ENCODE data around the gene ZNF574. TPM values are rescaled to one million over a fixed set of nuclear protein-coding genes. Genes with fewer than 3 reads are reported as not detected.

Gene ZNF574
- total and polyA plus RNA-seq, 2 of the 8 experiments (the other 6 are each of a cell fraction or from before 2014, with no cell fraction given): 27.0 to 38.8 TPM

DNA sequence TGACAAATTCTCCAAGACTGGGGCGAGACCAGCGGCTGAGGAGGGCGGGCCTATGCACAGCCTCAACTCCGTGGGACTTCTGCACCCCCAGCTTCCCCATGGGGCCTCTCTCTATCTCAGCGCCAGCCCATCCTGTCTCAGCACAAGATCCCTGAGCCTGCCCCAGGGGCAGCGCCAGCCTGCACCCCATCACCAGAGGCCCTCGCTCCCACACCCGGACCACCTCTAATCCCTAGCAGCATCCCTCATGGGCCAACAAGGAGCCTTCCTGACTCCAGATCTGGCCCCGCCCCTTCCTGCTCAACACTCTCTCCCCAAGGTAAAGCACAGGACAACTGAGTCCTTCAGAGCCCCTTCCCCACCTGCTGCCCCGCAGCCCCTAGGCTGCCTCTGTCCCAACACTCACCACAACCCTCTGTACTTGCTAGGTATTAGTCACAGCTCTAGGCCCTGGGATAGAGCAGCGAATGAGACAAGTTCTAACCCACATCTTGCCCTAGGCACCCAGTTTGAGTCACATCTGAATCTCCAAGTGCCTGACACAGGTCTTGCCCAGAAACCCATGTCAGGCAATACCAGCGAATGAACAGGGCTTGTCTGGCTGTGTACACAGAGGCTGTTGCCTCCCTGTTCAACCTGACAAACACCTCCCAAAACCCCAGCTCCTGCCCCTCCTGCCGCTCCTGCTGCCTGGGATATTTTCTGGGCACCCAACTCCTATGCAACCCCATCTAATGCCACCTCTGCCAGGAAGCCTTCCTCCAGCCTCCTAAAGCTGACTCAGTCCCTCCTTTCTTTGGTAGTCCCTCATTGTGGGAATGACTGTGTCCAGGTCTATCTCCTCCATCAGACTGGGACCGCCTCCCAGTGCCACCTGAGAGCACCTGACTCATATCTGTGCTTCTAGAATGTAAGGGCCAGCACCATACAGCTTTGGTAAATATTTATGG, 24.5 kb upstream of the ZNF574 start:
- Histone ChIP-seq H2AK5ac (ENCODE audit: low read depth, low read length) (no peak overlapping the region), H3K79me2 (ENCODE audit: control insufficient read depth in 1 of 2, insufficient read depth in 2 of 2, low read length in 2 of 2) (no peaks in the 10 kb centered on the region), H3K4ac (replicated peaks; ENCODE audit: insufficient read length, low read depth, low read length) (no peak overlapping the region), H3K79me1 (ENCODE audit: low read depth, low read length) (no peaks in the 10 kb centered on the region), H3K18ac (ENCODE audit: extremely low read depth, low read length) (no peak overlapping the region), H3K23ac (ENCODE audit: insufficient read length) (no peak overlapping the region), H3K4me1 (replicated peaks in 1 of 4; ENCODE audit: control insufficient read depth in 3 of 4, insufficient read depth in 4 of 4, low read length in 3 of 4) (no peaks in the 10 kb centered on the region), H4K8ac (ENCODE audit: extremely low read depth, insufficient read depth, low read length) (no peak overlapping the region), H2BK15ac (ENCODE audit: low read length) (no peak overlapping the region), H3K4me2 (ENCODE audit: insufficient read depth in 1 of 2, low read depth in 2 of 2, low read length in 2 of 2) (no peak overlapping the region), H3K9ac (replicated peaks in 1 of 4; ENCODE audit: extremely low read depth in 1 of 4, low read depth in 3 of 4, low read length in 3 of 4) (no peak overlapping the region), H2BK20ac (ENCODE audit: low read length) (no peak overlapping the region), H4K20me1 (replicated peaks in 1 of 2; ENCODE audit: control insufficient read depth in 1 of 2, insufficient read depth in 2 of 2, low read length in 2 of 2) (peaks cover 0 to 16% of the 10 kb centered on the region in 2 experiments), H3K23me2 (ENCODE audit: low read depth, low read length) (no peaks in the 10 kb centered on the region), H2BK120ac (replicated peaks; ENCODE audit: low read depth, low read length) (no peak overlapping the region), H4K5ac (ENCODE audit: insufficient read length, low read depth, low read length) (no peak overlapping the region), H3K36me3 (ENCODE audit: control insufficient read depth in 2 of 4, insufficient read depth in 4 of 4, low read length in 3 of 4) (peaks cover 10 to 56% (median 45%) of the 10 kb centered on the region in 4 experiments), H3K14ac (ENCODE audit: insufficient read length) (no peak overlapping the region), H4K91ac (replicated peaks; ENCODE audit: insufficient read length, low read length) (no peak overlapping the region), H2BK12ac (ENCODE audit: low read depth, low read length) (no peak overlapping the region), H2BK5ac (ENCODE audit: low read depth, low read length) (no peak overlapping the region), H3K27me3 (replicated peaks in 1 of 4; ENCODE audit: control insufficient read depth in 3 of 4, extremely low read depth in 1 of 4, insufficient read depth in 3 of 4, low read length in 3 of 4) (no peaks in the 10 kb centered on the region), H3K27ac (ENCODE audit: low read depth, low read length) (no peak overlapping the region), H2AFZ (ENCODE audit: low read length) (no peak overlapping the region), H3K9me3 (ENCODE audit: insufficient read depth in 2 of 2, low read depth in 1 of 2, low read length in 1 of 2) (no peaks in the 10 kb centered on the region), H3K56ac (replicated peaks; ENCODE audit: insufficient read length, low read depth, low read length) (no peak overlapping the region), H3K4me3 (ENCODE audit: extremely low read depth in 1 of 4, insufficient read depth in 2 of 4, low read depth in 3 of 4, low read length in 4 of 4) (no peak overlapping the region)
- FAIRE-seq (no peak), DNase-seq (ENCODE audit: low read depth in 1 of 2, low spot score in 2 of 2) (no peak)
- 92% methylated on average over 14 of the region's 14 CpGs; no CpG with 5 or more reads in 1 of the 2 experiments for WGBS, 2 experiments (ENCODE audit: extremely low coverage in 1 of 2, insufficient coverage in 1 of 2, insufficient read length in 1 of 2, insufficient replicate concordance in 2 of 2, low coverage in 1 of 2, low lambda C conversion rate in 2 of 2, missing lambda C conversion rate in 1 of 2)
- CTCF ChIA-PET (ENCODE audit: partially characterized antibody): interaction anchor here (1.1 to 5.6 kb wide), 5 partner anchors 8 to 30 kb away, joined by 4 to 23 read pairs (median 10); no protein-coding TSS in a partner anchor
- POLR2A ChIA-PET (ENCODE audit: partially characterized antibody): interaction anchor here (0.6 to 2.1 kb wide), 6 partner anchors 8 to 73 kb away, joined by 3 to 7 read pairs (median 4); no protein-coding TSS in a partner anchor
- TF ChIP-seq RAD21 (IDR thresholded peaks at IDR 0.05 in 1 of 2, conservative IDR thresholded peaks at IDR 0.05 in 1 of 2; ENCODE audit: low read depth in 2 of 2, low read length in 2 of 2) (no peak), KDM5A (IDR thresholded peaks at IDR 0.05; ENCODE audit: low read length) (no peak), GABPA (IDR thresholded peaks at IDR 0.05; ENCODE audit: borderline replicate concordance, insufficient read depth, low read length) (no peak), SUZ12 (IDR thresholded peaks at IDR 0.05; ENCODE audit: low read length) (no peak), TCF12 (IDR thresholded peaks at IDR 0.05; ENCODE audit: low read depth, low read length) (no peak), EZH2 (IDR thresholded peaks at IDR 0.05; ENCODE audit: low read depth, low read length, severe bottlenecking) (no peak), GTF2F1 (IDR thresholded peaks at IDR 0.05; ENCODE audit: borderline replicate concordance, low read depth, low read length) (no peak), BRCA1 (IDR thresholded peaks at IDR 0.05; ENCODE audit: low read depth, low read length) (no peak), SP1 (IDR thresholded peaks at IDR 0.05; ENCODE audit: low read depth, low read length) (no peak), KDM4A (IDR thresholded peaks at IDR 0.05; ENCODE audit: low read depth, low read length, severe bottlenecking) (no peak)
- TF ChIP-seq, protein P1, sequence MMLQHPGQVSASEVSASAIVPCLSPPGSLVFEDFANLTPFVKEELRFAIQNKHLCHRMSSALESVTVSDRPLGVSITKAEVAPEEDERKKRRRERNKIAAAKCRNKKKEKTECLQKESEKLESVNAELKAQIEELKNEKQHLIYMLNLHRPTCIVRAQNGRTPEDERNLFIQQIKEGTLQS (IDR thresholded peaks at IDR 0.05; ENCODE audit: insufficient read depth, low read depth, low read length): no peak
